ENCODE data around the gene SGIP1. TPM values are rescaled to one million over a fixed set of nuclear protein-coding genes. Genes with fewer than 3 reads are reported as not detected.

SGIP1 gene
- total RNA-seq, 1 donor from 2014 or later, result 5.3 TPM

GRCh38 chr1:66648901-66649595 lies 115.1 kb downstream of the SGIP1 start:
- H3K4me1 Mint-ChIP-seq, result no peaks in the 10 kb centered on the region
- no peaks in the 10 kb centered on the region for H3K9me3 Mint-ChIP-seq
- no peak overlapping the region for H3K4me3 Mint-ChIP-seq
- no peak for TF ChIP-seq CTCF (conservative IDR thresholded peaks at IDR 0.05)
- no peak overlapping the region for H3K27ac Mint-ChIP-seq (ENCODE audit: unreplicated experiment)
- DNase-seq (ENCODE audit: low read depth, low spot score), result no peak
- no peaks in the 10 kb centered on the region for H3K27me3 Mint-ChIP-seq (ENCODE audit: low read depth)
- no peaks in the 10 kb centered on the region for H3K36me3 Mint-ChIP-seq (ENCODE audit: low read depth)

GRCh38 chr1:66652556-66652955 lies 118.6 kb downstream of the SGIP1 start:
- no peaks in the 10 kb centered on the region for H3K4me1 Mint-ChIP-seq
- H3K4me3 Mint-ChIP-seq, result no peak overlapping the region
- no peaks in the 10 kb centered on the region for H3K27me3 Mint-ChIP-seq (ENCODE audit: low read depth)
- TF ChIP-seq CTCF (conservative IDR thresholded peaks at IDR 0.05), result no peak
- no peaks in the 10 kb centered on the region for H3K9me3 Mint-ChIP-seq
- no peak for DNase-seq (ENCODE audit: low read depth, low spot score)
- no peak overlapping the region for H3K27ac Mint-ChIP-seq (ENCODE audit: unreplicated experiment)
- H3K36me3 Mint-ChIP-seq (ENCODE audit: low read depth), result no peaks in the 10 kb centered on the region

GRCh38 chr1:66654643-66655042 lies 120.7 kb downstream of the SGIP1 start:
- DNase-seq (ENCODE audit: low read depth, low spot score), result no peak
- H3K4me1 Mint-ChIP-seq, result no peaks in the 10 kb centered on the region
- H3K27me3 Mint-ChIP-seq (ENCODE audit: low read depth), result peaks cover 3% of the 10 kb centered on the region
- no peak for TF ChIP-seq CTCF (conservative IDR thresholded peaks at IDR 0.05)
- H3K36me3 Mint-ChIP-seq (ENCODE audit: low read depth), result no peaks in the 10 kb centered on the region
- no peak overlapping the region for H3K4me3 Mint-ChIP-seq
- no peak overlapping the region for H3K27ac Mint-ChIP-seq (ENCODE audit: unreplicated experiment)
- H3K9me3 Mint-ChIP-seq, result no peaks in the 10 kb centered on the region

GRCh38 chr1:66671455-66671854 lies 137.5 kb downstream of the SGIP1 start:
- no peaks in the 10 kb centered on the region for H3K36me3 Mint-ChIP-seq (ENCODE audit: low read depth)
- no peak overlapping the region for H3K27ac Mint-ChIP-seq (ENCODE audit: unreplicated experiment)
- no peaks in the 10 kb centered on the region for H3K9me3 Mint-ChIP-seq
- no peaks in the 10 kb centered on the region for H3K4me1 Mint-ChIP-seq
- DNase-seq (ENCODE audit: low read depth, low spot score), result no peak
- no peaks in the 10 kb centered on the region for H3K27me3 Mint-ChIP-seq (ENCODE audit: low read depth)
- H3K4me3 Mint-ChIP-seq, result no peak overlapping the region
- TF ChIP-seq CTCF (conservative IDR thresholded peaks at IDR 0.05), result no peak

GRCh38 chr1:66676613-66677298 lies 142.8 kb downstream of the SGIP1 start:
- Mint-ChIP-seq H3K27ac (ENCODE audit: unreplicated experiment) (no peak overlapping the region), H3K9me3 (no peaks in the 10 kb centered on the region), H3K4me3 (no peak overlapping the region), H3K4me1 (no peaks in the 10 kb centered on the region), H3K36me3 (ENCODE audit: low read depth) (no peaks in the 10 kb centered on the region), H3K27me3 (ENCODE audit: low read depth) (no peaks in the 10 kb centered on the region)
- no peak for TF ChIP-seq CTCF (conservative IDR thresholded peaks at IDR 0.05)
- DNase-seq (ENCODE audit: low read depth, low spot score), result no peak

Measured in neural crest cell (in vitro differentiated cells).